HEK293 (cell line): Measurements from ENCODE around the gene FGFRL1.
A peak's percentile ranks its signal among the peaks of the same experiment; 100 is the strongest.

Experiments
- ATF2 ChIP-seq: fragments of 450-650 bp; formaldehyde crosslinking; IDR thresholded peaks from 2 replicates; pipeline ENCODE4 v1.5.1; 2016; ENCODE audit warnings: missing biosample characterization, missing genetic modification characterization, low read depth
- BCL6B ChIP-seq: fragments of 450-650 bp; formaldehyde crosslinking; IDR thresholded peaks from 2 replicates; pipeline ENCODE4 v1.5.1; 2017; ENCODE audit warnings: missing biosample characterization, missing genetic modification characterization
- EGR2 ChIP-seq: fragments of 450-650 bp; formaldehyde crosslinking; IDR thresholded peaks from 2 replicates; pipeline ENCODE4 v1.5.1; 2016; ENCODE audit warnings: low read depth, missing biosample characterization, missing genetic modification characterization
- INSM2 ChIP-seq: fragments of 450-650 bp; formaldehyde crosslinking; IDR thresholded peaks from 2 replicates; pipeline ENCODE4 v1.5.1; 2016; ENCODE audit warnings: missing biosample characterization, missing genetic modification characterization
- SALL2 ChIP-seq: fragments of 450-650 bp; formaldehyde crosslinking; IDR thresholded peaks from 2 replicates; pipeline ENCODE4 v1.5.0; 2017; ENCODE audit warnings: missing biosample characterization, mild to moderate bottlenecking, missing genetic modification characterization, borderline replicate concordance
- SP2 ChIP-seq: fragments of 450-650 bp; formaldehyde crosslinking; IDR thresholded peaks from 2 replicates; pipeline ENCODE4 v1.5.1; 2016; ENCODE audit warnings: missing biosample characterization, missing genetic modification characterization
- YY2 ChIP-seq: fragments of 450-650 bp; formaldehyde crosslinking; IDR thresholded peaks from 2 replicates; pipeline ENCODE4 v1.5.1; 2016; ENCODE audit warnings: missing biosample characterization, missing genetic modification characterization
- ZEB2 ChIP-seq: fragments of 450-650 bp; formaldehyde crosslinking; IDR thresholded peaks from 2 replicates; pipeline ENCODE4 v1.5.1; 2016; ENCODE audit warnings: missing biosample characterization, missing genetic modification characterization
- ZNF114 ChIP-seq: fragments of 450-650 bp; formaldehyde crosslinking; IDR thresholded peaks from 2 replicates; pipeline ENCODE4 v1.5.0; 2017; ENCODE audit warnings: missing biosample characterization, missing genetic modification characterization
- ZNF175 ChIP-seq: fragments of 450-650 bp; formaldehyde crosslinking; IDR thresholded peaks from 2 replicates; pipeline ENCODE4 v1.5.1; 2016; ENCODE audit warnings: missing biosample characterization, missing genetic modification characterization
- ZNF214 ChIP-seq: fragments of 450-650 bp; formaldehyde crosslinking; IDR thresholded peaks from 2 replicates; pipeline ENCODE4 v1.5.1; 2017; ENCODE audit warnings: missing biosample characterization, mild to moderate bottlenecking, missing genetic modification characterization, borderline replicate concordance
- ZNF223 ChIP-seq: fragments of 450-650 bp; formaldehyde crosslinking; IDR thresholded peaks from 2 replicates; pipeline ENCODE4 v1.5.1; 2016; ENCODE audit warnings: missing biosample characterization, missing genetic modification characterization
- ZNF23 ChIP-seq: fragments of 450-650 bp; formaldehyde crosslinking; IDR thresholded peaks from 2 replicates; pipeline ENCODE4 v1.5.1; 2016; ENCODE audit warnings: missing biosample characterization, missing genetic modification characterization, borderline replicate concordance
- ZNF280D ChIP-seq: fragments of 450-650 bp; formaldehyde crosslinking; IDR thresholded peaks from 2 replicates; pipeline ENCODE4 v1.5.1; 2016; ENCODE audit warnings: missing biosample characterization, missing genetic modification characterization
- ZNF302 ChIP-seq: fragments of 450-650 bp; formaldehyde crosslinking; IDR thresholded peaks from 2 replicates; pipeline ENCODE4 v1.5.1; 2016; ENCODE audit warnings: missing biosample characterization, missing genetic modification characterization, low read depth
- ZNF350 ChIP-seq: fragments of 450-650 bp; formaldehyde crosslinking; IDR thresholded peaks from 2 replicates; pipeline ENCODE4 v1.5.0; 2017; ENCODE audit warnings: missing biosample characterization, mild to moderate bottlenecking, missing genetic modification characterization
- ZNF354C ChIP-seq: fragments of 450-650 bp; formaldehyde crosslinking; IDR thresholded peaks from 2 replicates; pipeline ENCODE4 v1.5.1; 2016; ENCODE audit warnings: missing biosample characterization, missing genetic modification characterization, low read depth, borderline replicate concordance
- ZNF37A ChIP-seq: fragments of 450-650 bp; IDR thresholded peaks from 2 replicates; pipeline ENCODE4 v1.5.1; 2018; ENCODE audit warnings: missing biosample characterization, missing genetic modification characterization
- ZNF416 ChIP-seq: fragments of 450-650 bp; formaldehyde crosslinking; IDR thresholded peaks from 2 replicates; pipeline ENCODE4 v1.5.1; 2016; ENCODE audit warnings: missing biosample characterization, missing genetic modification characterization
- ZNF529 ChIP-seq: fragments of 450-650 bp; formaldehyde crosslinking; IDR thresholded peaks from 2 replicates; pipeline ENCODE4 v1.5.1; 2017; ENCODE audit warnings: missing genetic modification characterization, missing biosample characterization; ENCODE audit not compliant: insufficient replicate concordance
- ZNF560 ChIP-seq: fragments of 450-650 bp; formaldehyde crosslinking; IDR thresholded peaks from 2 replicates; pipeline ENCODE4 v1.5.1; 2017; ENCODE audit warnings: missing biosample characterization, missing genetic modification characterization, borderline replicate concordance
- ZNF561 ChIP-seq: fragments of 450-650 bp; IDR thresholded peaks from 2 replicates; pipeline ENCODE4 v1.5.1; 2018; ENCODE audit warnings: missing biosample characterization, missing genetic modification characterization, borderline replicate concordance
- ZNF596 ChIP-seq: fragments of 450-650 bp; IDR thresholded peaks from 2 replicates; pipeline ENCODE4 v1.5.0; 2018; ENCODE audit warnings: missing biosample characterization, mild to moderate bottlenecking, missing genetic modification characterization, moderate library complexity
- ZNF600 ChIP-seq: fragments of 450-650 bp; formaldehyde crosslinking; IDR thresholded peaks from 2 replicates; pipeline ENCODE4 v1.5.1; 2016; ENCODE audit warnings: missing biosample characterization, missing genetic modification characterization
- ZNF654 ChIP-seq: fragments of 450-650 bp; formaldehyde crosslinking; IDR thresholded peaks from 2 replicates; pipeline ENCODE4 v1.5.1; 2016; ENCODE audit warnings: low read depth, missing biosample characterization, missing genetic modification characterization
- ZNF658 ChIP-seq: fragments of 450-650 bp; formaldehyde crosslinking; IDR thresholded peaks from 2 replicates; pipeline ENCODE4; 2016; ENCODE audit warnings: missing biosample characterization, missing genetic modification characterization
- ZNF707 ChIP-seq: fragments of 450-650 bp; formaldehyde crosslinking; IDR thresholded peaks from 2 replicates; pipeline ENCODE4 v1.5.1; 2016; ENCODE audit warnings: missing biosample characterization, missing genetic modification characterization
- ZNF777 ChIP-seq: fragments of 450-650 bp; formaldehyde crosslinking; IDR thresholded peaks from 2 replicates; pipeline ENCODE4 v1.5.1; 2017; ENCODE audit warnings: missing biosample characterization, missing genetic modification characterization, borderline replicate concordance
- ZNF785 ChIP-seq: fragments of 450-650 bp; formaldehyde crosslinking; IDR thresholded peaks from 2 replicates; pipeline ENCODE4 v1.5.1; 2016; ENCODE audit warnings: missing biosample characterization, missing genetic modification characterization
- ZSCAN5A ChIP-seq: fragments of 450-650 bp; formaldehyde crosslinking; IDR thresholded peaks from 2 replicates; pipeline ENCODE4 v1.5.1; 2016; ENCODE audit warnings: missing biosample characterization, missing genetic modification characterization
- ZXDB ChIP-seq: fragments of 450-650 bp; formaldehyde crosslinking; IDR thresholded peaks from 2 replicates; pipeline ENCODE4 v1.5.1; 2016; ENCODE audit warnings: missing biosample characterization, missing genetic modification characterization

FGFRL1 gene

GRCh38 chr4:1012034-1012739, 761 bp downstream of the FGFRL1 start (continued):
- TF ChIP-seq ZNF707 (no peak), YY2 (tag by site-specific recombination) (no peak), ZXDB (tag by site-specific recombination) (no peak), ZNF114 (no peak), ZSCAN5A (tag by site-specific recombination) (no peak), ZEB2 (0 out of 2 replicates have a peak, but pooled peaks have one; percentile 31), ZNF354C (tag by site-specific recombination) (no peak), ZNF23 (tag by site-specific recombination) (no peak), ZNF350 (tag by site-specific recombination) (no peak), INSM2 (no peak), ZNF560 (tag by site-specific recombination) (no peak), ZNF561 (tag by site-specific recombination) (no peak), ZNF416 (tag by site-specific recombination) (no peak), ZNF658 (tag by site-specific recombination) (no peak), ZNF785 (tag by site-specific recombination) (no peak), SALL2 (tag by site-specific recombination) (no peak), ZNF654 (tag by site-specific recombination) (no peak), SP2 (peak; percentile 30; the same call in 1 of the 2 replicates), ZNF280D (tag by site-specific recombination) (no peak), ZNF777 (no peak), ZNF302 (tag by site-specific recombination) (no peak), ZNF223 (no peak), ZNF600 (tag by site-specific recombination) (peak; percentile 60; the same call in 1 of the 2 replicates), ZNF37A (tag by site-specific recombination) (no peak), BCL6B (no peak), ZNF175 (tag by site-specific recombination) (no peak), ZNF214 (tag by site-specific recombination) (no peak), EGR2 (tag by site-specific recombination) (peak; percentile 75), ZNF596 (tag by site-specific recombination) (no peak), ZNF529 (tag by site-specific recombination) (no peak), ATF2 (tag by site-specific recombination) (no peak)
